Activated T-helper 17 cell treated with anti-CD3 and anti-CD28 coated beads, Interleukin-2, amount 50 U/mL, for 72 hours (primary cell): ENCODE measurements around the gene HHIP. TPM values are rescaled to one million over a fixed set of nuclear protein-coding genes. Genes with fewer than 3 reads are reported as not detected.
"Not testable (repeated sequence)": the region's sequence is repeated elsewhere in the genome, so short reads cannot be mapped to it uniquely, and the experiment has no call there.

Experiments used
- ATAC-seq: fragments of 150-1000 bp; cut with Tn5 transposase; replicated peaks from 2 replicates; pipeline ENCODE4 v1.10.0; 2021; ENCODE audit warnings: mild to moderate bottlenecking, moderate library complexity
- H3K27ac Mint-ChIP-seq: one replicate; pipeline ENCODE4 v1.8.0; 2022; ENCODE audit warnings: mixed read lengths
- H3K27me3 Mint-ChIP-seq: one replicate; pipeline ENCODE4 v1.8.0; 2022; ENCODE audit warnings: mixed read lengths
- H3K36me3 Mint-ChIP-seq: one replicate; pipeline ENCODE4 v1.8.0; 2022; ENCODE audit warnings: low read depth, mild to moderate bottlenecking, mixed read lengths
- H3K4me1 Mint-ChIP-seq: one replicate; pipeline ENCODE4 v1.8.0; 2022; ENCODE audit warnings: mixed read lengths
- H3K4me3 Mint-ChIP-seq: one replicate; pipeline ENCODE4 v1.8.0; 2022; ENCODE audit warnings: mild to moderate bottlenecking, mixed read lengths
- H3K9me3 Mint-ChIP-seq: one replicate; pipeline ENCODE4 v1.8.0; 2022; ENCODE audit warnings: mixed read lengths
- total RNA-seq, 2 donors: library from RNA; stranded (reverse); gene quantifications; one replicate each; pipeline ENCODE4 v1.2.3, GENCODE V29; 2022

HHIP gene
- total RNA-seq, 2 donors from 2014 or later = not detected

DNA sequence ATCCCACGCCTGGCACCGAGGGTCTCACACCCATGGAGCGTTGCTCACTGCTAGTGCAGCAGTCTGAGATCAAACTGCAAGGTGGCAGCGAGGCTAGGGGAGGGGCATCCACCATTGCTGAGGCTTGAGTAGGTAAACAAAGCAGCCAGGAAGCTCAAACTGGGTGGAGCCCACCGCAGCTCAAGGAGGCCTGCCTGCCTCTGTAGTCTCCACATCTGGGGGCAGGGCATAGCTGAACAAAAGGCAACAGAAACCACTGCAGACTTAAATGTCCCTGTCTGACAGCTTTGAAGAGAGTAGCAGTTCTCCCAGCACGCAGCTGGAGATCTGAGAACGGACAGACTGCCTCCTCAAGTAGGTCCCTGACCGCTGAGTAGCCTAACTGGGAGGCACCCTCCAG lies 146.0 kb downstream of the HHIP start:
- not testable (repeated sequence) for H3K4me3 Mint-ChIP-seq, H3K27me3 Mint-ChIP-seq, H3K27ac Mint-ChIP-seq, H3K36me3 Mint-ChIP-seq, H3K4me1 Mint-ChIP-seq, H3K9me3 Mint-ChIP-seq, ATAC-seq
